Stimulated activated CD4-positive, alpha-beta T cell treated with anti-CD3 and anti-CD28 coated beads, TNF-alpha, amount 100 ng/mL, for 48 hours (primary cell): ENCODE data around the gene DCAF8.

Source experiments
- DNase-seq, 3 donors: peaks; one replicate each; pipeline ENCODE4 v3.0.0-alpha.2; 2020; ENCODE audit warnings: low read depth in 3 of 3

The DCAF8 gene

DNA sequence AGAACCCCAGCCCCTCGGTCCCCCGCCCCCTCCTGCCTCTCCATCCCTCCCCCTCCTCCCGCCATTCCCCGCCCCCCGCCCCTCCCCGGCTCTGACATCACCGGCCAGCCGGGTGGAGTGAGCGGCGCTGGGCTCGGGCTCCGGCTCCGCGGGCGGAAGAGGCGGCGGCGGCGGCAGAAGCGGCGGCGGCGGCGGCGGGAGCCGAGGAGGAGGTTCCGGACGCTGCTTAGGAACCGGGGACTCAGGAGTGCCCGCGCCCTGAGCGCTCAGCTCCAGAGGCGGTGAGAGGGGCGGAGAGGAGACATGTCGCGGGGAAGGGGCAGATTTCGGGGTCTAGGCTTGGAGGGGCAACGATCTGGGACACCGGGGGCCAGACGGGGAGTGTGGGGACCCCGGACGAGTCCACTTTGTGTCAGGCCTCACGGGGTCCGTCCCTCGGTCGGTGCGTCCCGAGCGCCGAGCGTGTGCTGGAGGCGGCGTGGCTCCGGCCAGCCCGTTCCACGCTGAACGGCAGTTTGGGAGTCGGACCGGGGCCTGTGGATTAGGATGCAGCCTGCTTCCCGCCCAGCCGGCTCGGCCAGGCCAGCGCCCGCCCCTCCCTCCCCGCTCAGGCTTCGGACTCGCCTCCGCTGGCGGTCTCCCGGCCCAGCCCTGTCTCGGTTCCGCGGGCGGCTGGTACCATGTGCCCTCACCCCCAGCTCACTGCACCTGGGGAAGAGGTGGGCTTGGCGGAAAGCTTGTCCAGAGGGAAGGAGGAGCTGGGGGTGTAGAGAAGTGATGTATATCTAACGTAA is 56.9 kb downstream of the DCAF8 start, which contains the start of gene PEA15:
TSS of gene PEA15 (plus strand) at position 143 of the 794 bp plus-strand sequence. CDS start 6,161 bp downstream, outside the sequence.
- DNase-seq = peak; percentile 36 to 68 (median 53)

GRCh38 chr1:160204526-160205241 is 57.7 kb downstream of the DCAF8 start:
- no peak for DNase-seq

DNA sequence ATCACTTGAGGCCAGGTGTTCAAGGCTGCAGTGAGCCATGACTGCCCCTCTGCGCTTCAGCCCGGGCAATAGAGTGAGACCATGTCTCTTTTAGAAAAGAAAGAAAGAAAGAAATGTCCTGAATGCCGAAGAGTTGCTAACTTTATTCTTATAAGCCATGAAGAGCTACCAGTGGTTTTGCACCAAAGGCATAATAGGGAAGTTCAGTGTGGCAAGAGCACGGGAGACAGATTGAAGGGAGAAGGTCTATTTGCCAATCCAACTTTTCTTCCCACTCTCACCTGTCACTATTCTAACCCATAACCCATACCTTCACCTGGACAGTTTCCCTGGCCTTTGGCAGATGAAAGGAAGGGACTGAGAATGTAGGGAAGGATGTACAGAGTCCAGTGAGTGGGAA is 61.6 kb downstream of the DCAF8 start:
- DNase-seq = no peak

- DNase-seq = no peak
These were observed 65.1 kb downstream of the DCAF8 start for GRCh38 chr1:160197231-160197630.

- no peak for DNase-seq
These were observed 66.2 kb downstream of the DCAF8 start for GRCh38 chr1:160196143-160196542.

DNA sequence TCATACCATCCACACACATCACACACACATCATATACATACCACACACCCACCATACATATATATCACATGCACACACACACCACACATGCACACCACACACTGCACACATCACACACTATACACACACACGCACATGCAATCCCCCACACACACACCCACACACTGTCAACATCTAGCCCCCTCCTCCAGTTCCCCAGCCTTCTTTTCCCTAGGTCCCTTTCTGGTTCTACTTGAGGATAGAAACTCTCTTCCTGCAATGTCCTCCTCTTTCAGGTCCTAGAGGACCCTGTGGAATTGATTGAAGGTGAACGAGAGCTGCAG is 67.7 kb downstream of the DCAF8 start:
- no peak for DNase-seq

GRCh38 chr1:160193832-160194736 is 68.3 kb downstream of the DCAF8 start:
- DNase-seq = no peak

GRCh38 chr1:160193091-160193819 is 69.1 kb downstream of the DCAF8 start:
- DNase-seq = peak; percentile 63 to 79 (median 79)

DNA sequence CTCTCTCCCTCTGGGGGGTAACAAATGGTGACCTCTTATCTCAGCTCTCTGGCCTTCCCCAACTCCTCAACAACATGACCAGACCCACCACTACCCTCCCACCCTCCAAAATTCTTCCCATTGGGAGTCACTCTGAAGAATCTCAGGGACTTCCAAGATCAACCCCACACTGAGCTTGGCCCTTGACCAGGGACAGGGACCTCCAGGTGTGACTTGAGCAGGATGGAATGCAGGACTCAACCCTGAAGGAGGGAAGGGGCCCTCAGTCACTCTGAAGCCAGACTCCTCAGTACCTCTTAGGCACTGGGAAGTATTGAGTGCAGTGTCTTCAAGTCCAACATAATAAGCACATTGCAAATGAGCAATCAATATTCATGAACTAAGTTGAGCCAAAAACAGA is 70.1 kb downstream of the DCAF8 start:
- DNase-seq = no peak

DNA sequence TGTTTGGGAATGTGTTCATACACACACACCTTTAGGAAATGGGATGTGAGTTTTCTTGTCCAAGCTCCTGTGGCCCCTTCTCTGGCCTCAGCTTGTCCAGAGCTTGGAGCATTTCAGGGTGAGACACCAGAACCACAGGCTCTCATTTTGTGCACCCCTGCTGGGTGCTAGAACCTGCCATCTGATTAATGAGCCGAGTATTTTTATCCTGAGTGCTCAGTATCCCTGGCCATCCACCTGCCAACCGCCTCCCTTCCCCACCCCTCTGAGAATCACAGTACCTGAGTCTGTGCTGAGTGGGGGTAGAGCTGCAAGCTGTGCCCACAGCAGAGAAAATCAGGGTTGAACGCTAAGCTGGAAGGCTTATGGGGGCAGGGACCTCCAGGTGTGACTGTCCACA is 70.6 kb downstream of the DCAF8 start:
- no peak for DNase-seq

- DNase-seq = no peak
These were observed 72.4 kb downstream of the DCAF8 start, which contains the start of gene CASQ1 for GRCh38 chr1:160189649-160190625. Gene CASQ1 (plus strand): TSS chr1:160190575. CDS start chr1:160190752, 177 bp downstream.

DNA sequence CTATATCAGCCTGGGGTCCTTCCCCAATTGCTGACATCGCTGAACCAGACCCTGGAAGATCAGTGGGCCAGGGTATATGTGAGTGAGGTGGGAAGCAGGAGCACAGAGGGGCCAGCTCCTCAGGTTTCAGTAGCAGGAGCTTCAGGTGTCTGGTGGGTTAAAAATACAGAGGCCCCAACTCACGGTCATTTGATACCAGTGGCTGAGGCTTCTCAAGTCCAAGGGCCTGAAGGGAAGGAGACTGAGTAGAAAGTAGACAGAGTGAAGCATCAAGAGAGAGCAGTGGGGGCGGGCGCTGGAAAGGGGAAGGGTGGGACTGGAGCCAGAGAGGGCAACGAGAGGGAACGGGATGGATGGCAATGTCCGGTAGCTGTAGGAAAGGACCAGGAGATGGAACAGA is 74.0 kb downstream of the DCAF8 start:
- no peak for DNase-seq

- no peak for DNase-seq
These were observed 74.9 kb downstream of the DCAF8 start for GRCh38 chr1:160187407-160187806.

- no peak for DNase-seq
These were observed 75.6 kb downstream of the DCAF8 start for GRCh38 chr1:160186729-160187128.

DNA sequence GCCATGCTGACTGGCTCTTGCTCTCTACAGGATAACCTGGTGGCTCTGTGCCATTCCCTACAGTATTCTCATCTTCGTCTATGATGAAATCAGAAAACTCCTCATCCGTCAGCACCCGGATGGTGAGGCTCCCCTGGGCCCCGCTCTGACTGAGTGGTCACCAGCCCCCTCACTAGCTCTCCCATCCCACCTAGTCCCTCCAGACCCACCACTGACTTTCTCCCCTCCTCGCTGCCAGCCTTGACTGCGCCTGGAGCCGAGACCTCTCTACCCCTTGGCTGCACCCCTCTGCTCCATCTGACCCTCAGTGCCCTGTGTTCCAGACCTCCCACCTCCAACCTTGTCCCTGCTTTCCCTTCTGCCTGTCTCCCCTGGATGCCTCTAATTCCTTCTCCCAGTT is 76.1 kb downstream of the DCAF8 start:
- DNase-seq = no peak

DNA sequence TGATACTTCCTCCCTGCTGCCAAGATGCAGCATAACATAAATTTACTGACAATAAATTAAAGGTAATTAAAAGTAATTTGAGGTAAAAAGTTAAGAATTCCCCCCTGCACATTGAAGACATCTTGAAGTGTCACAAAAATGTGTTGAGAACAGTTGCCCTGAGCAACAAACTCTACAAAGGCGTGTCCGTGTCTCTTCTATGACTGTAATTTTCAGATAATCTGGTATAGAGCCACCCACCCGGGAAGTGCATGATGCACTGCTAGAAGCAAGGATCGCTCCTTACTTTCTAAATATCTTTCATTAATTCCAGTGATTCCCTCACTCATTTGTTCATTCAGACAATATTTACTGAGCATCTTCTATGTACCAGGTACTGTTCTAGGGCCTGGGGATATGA is 83.0 kb downstream of the DCAF8 start:
- no peak for DNase-seq

- DNase-seq = no peak
These were observed 83.6 kb downstream of the DCAF8 start for GRCh38 chr1:160178731-160179130.

DNA sequence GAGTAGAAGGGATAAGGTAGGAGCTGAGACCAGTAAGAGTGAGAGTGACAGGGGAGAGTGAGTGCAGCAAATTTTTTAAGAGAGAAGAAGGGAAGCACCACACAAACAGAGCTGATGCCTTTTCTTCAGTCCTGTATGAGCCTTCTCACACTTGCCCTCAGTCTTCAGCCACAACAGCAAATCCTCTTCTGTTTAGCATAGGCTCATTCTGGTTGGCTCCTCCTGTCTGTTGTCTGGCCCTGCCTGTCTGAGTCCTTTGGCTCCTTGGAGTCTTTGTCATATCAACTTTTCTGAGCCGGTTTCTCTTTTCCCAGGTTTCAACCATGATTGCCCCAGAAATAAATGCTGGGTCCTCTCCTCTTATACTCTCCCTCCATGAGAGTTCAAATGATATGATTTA is 84.7 kb downstream of the DCAF8 start:
- DNase-seq = no peak

GRCh38 chr1:160177231-160177630 is 85.1 kb downstream of the DCAF8 start:
- no peak for DNase-seq

- no peak for DNase-seq
These were observed 90.4 kb downstream of the DCAF8 start for GRCh38 chr1:160171980-160172379.
